K562 (cell line): Measurements from ENCODE around the gene CEP120. TPM values are rescaled to one million over a fixed set of nuclear protein-coding genes. Genes with fewer than 3 reads are reported as not detected.

ENCODE experiments used
- BCL6 ChIP-seq: fragments of 250-450 bp; sonication (Bioruptor Pico); IDR thresholded peaks from 2 replicates; pipeline ENCODE4 v1.4.0; 2020
- CCAR2 ChIP-seq: fragments of 200-400 bp; formaldehyde crosslinking; IDR thresholded peaks from 2 replicates; pipeline ENCODE4 v1.6.1; 2017; ENCODE audit warnings: mild to moderate bottlenecking, low read depth, low read length
- CSDE1 ChIP-seq, 2 experiments: fragments of 450-650 bp; IDR thresholded peaks; 2 replicates each; pipeline ENCODE4 v1.6.1; 2016; ENCODE audit warnings: mild to moderate bottlenecking in 1 of 2
- FOXM1 ChIP-seq, 2 experiments: fragments of 450-650 bp in 1 of 2; sonication (generic) in 1 of 2; formaldehyde crosslinking in 1 of 2; IDR thresholded peaks; 2 replicates each; pipeline versions ENCODE4 v1.6.1 to v1.9.0; 2017 to 2022; ENCODE audit warnings: low read depth in 2 of 2, mild to moderate bottlenecking in 2 of 2, missing genetic modification reagents in 1 of 2, moderate library complexity in 1 of 2
- GABPA ChIP-seq: fragments of 200-800 bp; sonication (Bioruptor generic); conservative IDR thresholded peaks from 2 replicates; pipeline ENCODE4 v1.6.1; 2016; ENCODE audit warnings: low read depth, missing genetic modification characterization, missing compliant biosample characterization
- MIER1 ChIP-seq: fragments of 450-650 bp; IDR thresholded peaks from 2 replicates; pipeline ENCODE4 v1.6.1; 2016; ENCODE audit warnings: antibody characterized with exemption, mild to moderate bottlenecking, low read depth
- MTA2 ChIP-seq: fragments of 450-650 bp; IDR thresholded peaks from 2 replicates; pipeline ENCODE4 v1.6.1; 2016; ENCODE audit warnings: low read depth
- NCOA2 ChIP-seq, 2 experiments: fragments of 450-650 bp; IDR thresholded peaks; 2 replicates each; pipeline ENCODE4 v1.6.1; 2018; ENCODE audit warnings: mild to moderate bottlenecking in 2 of 2, moderate library complexity in 1 of 2; ENCODE audit not compliant: partially characterized antibody in 2 of 2
- NFE2 ChIP-seq: IDR thresholded peaks from 2 replicates; pipeline ENCODE4 v1.6.1; 2014; ENCODE audit warnings: antibody characterized with exemption, low read depth
- POLR2AphosphoS5 ChIP-seq: IDR thresholded peaks from 2 replicates; pipeline ENCODE4 v1.6.1; 2011; ENCODE audit warnings: mild to moderate bottlenecking, low read depth, low read length, moderate library complexity; ENCODE audit not compliant: control insufficient read depth, insufficient read depth
- RB1 ChIP-seq: fragments of 450-650 bp; IDR thresholded peaks from 2 replicates; pipeline ENCODE4 v1.6.1; 2017; ENCODE audit warnings: low read depth, mild to moderate bottlenecking
- RBM14 ChIP-seq: fragments of 200-400 bp; formaldehyde crosslinking; IDR thresholded peaks from 2 replicates; pipeline ENCODE4 v1.6.1; 2018; ENCODE audit warnings: low read depth, mild to moderate bottlenecking, low read length, moderate library complexity, borderline replicate concordance; ENCODE audit not compliant: insufficient read depth
- SIRT6 ChIP-seq: IDR thresholded peaks from one replicate; pipeline ENCODE4 v1.6.1; 2012; ENCODE audit warnings: low read depth, mild to moderate bottlenecking, control low read depth, inconsistent platforms, low read length, moderate library complexity
- ZEB2 ChIP-seq: fragments of 450-650 bp; IDR thresholded peaks from 2 replicates; pipeline ENCODE4 v1.6.1; 2016
- ZNF436 ChIP-seq: fragments of 250-450, 450-650 bp; sonication (Bioruptor Pico); formaldehyde crosslinking; IDR thresholded peaks from 2 replicates; pipeline ENCODE4 v1.7.0; 2020; ENCODE audit warnings: mild to moderate bottlenecking
- ZNF445 ChIP-seq: fragments of 250-450 bp; sonication (Bioruptor Pico); IDR thresholded peaks from 2 replicates; pipeline ENCODE4 v1.4.0; 2020; ENCODE audit warnings: low read depth, mild to moderate bottlenecking, moderate library complexity
- ZNF695 ChIP-seq: fragments of 450-650 bp; formaldehyde crosslinking; IDR thresholded peaks from 2 replicates; pipeline ENCODE4 v1.4.0; 2020; ENCODE audit warnings: mild to moderate bottlenecking, moderate library complexity
- polyA plus RNA-seq, 8 experiments: library from polyadenylated mRNA; depleted of rRNA in 4 of 8; stranded (reverse) in 5 of 8; unstranded in 3 of 8; fragments of >200 nt; fragmentation: Nextera tagmentation in 2 of 8; fragmentation: Illumina TruSeq in 1 of 8; extraction: Ambion mirVana in 2 of 8; extraction: Trizol in 1 of 8; gene quantifications; 2 replicates each; pipeline versions ENCODE4 v1.2.1 to v1.2.3, GENCODE V29; 2011 to 2014; ENCODE audit warnings: inconsistent platforms in 1 of 8, missing spikeins in 1 of 8
- total RNA-seq, 7 experiments: library from RNA; depleted of rRNA in 6 of 7; stranded (reverse); fragments of >200 nt in 6 of 7; fragmentation: Illumina TruSeq in 2 of 7; extraction: Trizol in 2 of 7; gene quantifications; 2 replicates each; pipeline versions ENCODE4 v1.2.1 to v1.2.3, GENCODE V29; 2011 to 2021; ENCODE audit warnings: low replicate concordance in 1 of 7
- TF ChIP-seq, protein P1 (sequence below): fragments of 250-450 bp; sonication (Bioruptor Pico); IDR thresholded peaks from 2 replicates; pipeline ENCODE4 v1.8.0; 2022; ENCODE audit warnings: inconsistent platforms, mild to moderate bottlenecking, moderate library complexity, borderline replicate concordance
- TF ChIP-seq, protein P2 (sequence below), 2 experiments: fragments of 450-650 bp; IDR thresholded peaks; 2 replicates each; pipeline ENCODE4 v1.6.1; 2016; ENCODE audit warnings: mild to moderate bottlenecking in 2 of 2, borderline replicate concordance in 1 of 2, low read depth in 1 of 2, moderate library complexity in 1 of 2

Gene CEP120
- total and polyA plus RNA-seq, 9 of the 15 experiments (the other 6 are each of a cell fraction or from before 2014, with no cell fraction given), result 3.3 to 24.9 (median 14.4) TPM

GRCh38 chr5:123423278-123424149, at the start of gene CEP120 (continued):
- TF ChIP-seq FOXM1 (IDR thresholded peaks at IDR 0.05; ENCODE audit: low read depth) (peak; percentile 70), FOXM1 (CRISPR knock-in tag; IDR thresholded peaks at IDR 0.05; ENCODE audit: low read depth) (no peak), SIRT6 (no peak), ZNF695 (CRISPR knock-in tag) (no peak), POLR2AphosphoS5 (peak; percentile 84), GABPA (tag) (peak; percentile 69), ZNF436 (CRISPR knock-in tag) (no peak), CCAR2 (no peak), CSDE1 (IDR thresholded peaks at IDR 0.05) (no peak), MTA2 (no peak), RB1 (peak; percentile 98), BCL6 (no peak), NFE2 (no peak), RBM14 (no peak), NCOA2 (IDR thresholded peaks at IDR 0.05; ENCODE audit: partially characterized antibody in 2 of 2) (no peak), ZEB2 (no peak), MIER1 (no peak), ZNF445 (CRISPR knock-in tag) (no peak)
- TF ChIP-seq, protein P1, sequence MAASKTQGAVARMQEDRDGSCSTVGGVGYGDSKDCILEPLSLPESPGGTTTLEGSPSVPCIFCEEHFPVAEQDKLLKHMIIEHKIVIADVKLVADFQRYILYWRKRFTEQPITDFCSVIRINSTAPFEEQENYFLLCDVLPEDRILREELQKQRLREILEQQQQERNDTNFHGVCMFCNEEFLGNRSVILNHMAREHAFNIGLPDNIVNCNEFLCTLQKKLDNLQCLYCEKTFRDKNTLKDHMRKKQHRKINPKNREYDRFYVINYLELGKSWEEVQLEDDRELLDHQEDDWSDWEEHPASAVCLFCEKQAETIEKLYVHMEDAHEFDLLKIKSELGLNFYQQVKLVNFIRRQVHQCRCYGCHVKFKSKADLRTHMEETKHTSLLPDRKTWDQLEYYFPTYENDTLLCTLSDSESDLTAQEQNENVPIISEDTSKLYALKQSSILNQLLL (CRISPR knock-in tag), result no peak
- TF ChIP-seq, protein P2, sequence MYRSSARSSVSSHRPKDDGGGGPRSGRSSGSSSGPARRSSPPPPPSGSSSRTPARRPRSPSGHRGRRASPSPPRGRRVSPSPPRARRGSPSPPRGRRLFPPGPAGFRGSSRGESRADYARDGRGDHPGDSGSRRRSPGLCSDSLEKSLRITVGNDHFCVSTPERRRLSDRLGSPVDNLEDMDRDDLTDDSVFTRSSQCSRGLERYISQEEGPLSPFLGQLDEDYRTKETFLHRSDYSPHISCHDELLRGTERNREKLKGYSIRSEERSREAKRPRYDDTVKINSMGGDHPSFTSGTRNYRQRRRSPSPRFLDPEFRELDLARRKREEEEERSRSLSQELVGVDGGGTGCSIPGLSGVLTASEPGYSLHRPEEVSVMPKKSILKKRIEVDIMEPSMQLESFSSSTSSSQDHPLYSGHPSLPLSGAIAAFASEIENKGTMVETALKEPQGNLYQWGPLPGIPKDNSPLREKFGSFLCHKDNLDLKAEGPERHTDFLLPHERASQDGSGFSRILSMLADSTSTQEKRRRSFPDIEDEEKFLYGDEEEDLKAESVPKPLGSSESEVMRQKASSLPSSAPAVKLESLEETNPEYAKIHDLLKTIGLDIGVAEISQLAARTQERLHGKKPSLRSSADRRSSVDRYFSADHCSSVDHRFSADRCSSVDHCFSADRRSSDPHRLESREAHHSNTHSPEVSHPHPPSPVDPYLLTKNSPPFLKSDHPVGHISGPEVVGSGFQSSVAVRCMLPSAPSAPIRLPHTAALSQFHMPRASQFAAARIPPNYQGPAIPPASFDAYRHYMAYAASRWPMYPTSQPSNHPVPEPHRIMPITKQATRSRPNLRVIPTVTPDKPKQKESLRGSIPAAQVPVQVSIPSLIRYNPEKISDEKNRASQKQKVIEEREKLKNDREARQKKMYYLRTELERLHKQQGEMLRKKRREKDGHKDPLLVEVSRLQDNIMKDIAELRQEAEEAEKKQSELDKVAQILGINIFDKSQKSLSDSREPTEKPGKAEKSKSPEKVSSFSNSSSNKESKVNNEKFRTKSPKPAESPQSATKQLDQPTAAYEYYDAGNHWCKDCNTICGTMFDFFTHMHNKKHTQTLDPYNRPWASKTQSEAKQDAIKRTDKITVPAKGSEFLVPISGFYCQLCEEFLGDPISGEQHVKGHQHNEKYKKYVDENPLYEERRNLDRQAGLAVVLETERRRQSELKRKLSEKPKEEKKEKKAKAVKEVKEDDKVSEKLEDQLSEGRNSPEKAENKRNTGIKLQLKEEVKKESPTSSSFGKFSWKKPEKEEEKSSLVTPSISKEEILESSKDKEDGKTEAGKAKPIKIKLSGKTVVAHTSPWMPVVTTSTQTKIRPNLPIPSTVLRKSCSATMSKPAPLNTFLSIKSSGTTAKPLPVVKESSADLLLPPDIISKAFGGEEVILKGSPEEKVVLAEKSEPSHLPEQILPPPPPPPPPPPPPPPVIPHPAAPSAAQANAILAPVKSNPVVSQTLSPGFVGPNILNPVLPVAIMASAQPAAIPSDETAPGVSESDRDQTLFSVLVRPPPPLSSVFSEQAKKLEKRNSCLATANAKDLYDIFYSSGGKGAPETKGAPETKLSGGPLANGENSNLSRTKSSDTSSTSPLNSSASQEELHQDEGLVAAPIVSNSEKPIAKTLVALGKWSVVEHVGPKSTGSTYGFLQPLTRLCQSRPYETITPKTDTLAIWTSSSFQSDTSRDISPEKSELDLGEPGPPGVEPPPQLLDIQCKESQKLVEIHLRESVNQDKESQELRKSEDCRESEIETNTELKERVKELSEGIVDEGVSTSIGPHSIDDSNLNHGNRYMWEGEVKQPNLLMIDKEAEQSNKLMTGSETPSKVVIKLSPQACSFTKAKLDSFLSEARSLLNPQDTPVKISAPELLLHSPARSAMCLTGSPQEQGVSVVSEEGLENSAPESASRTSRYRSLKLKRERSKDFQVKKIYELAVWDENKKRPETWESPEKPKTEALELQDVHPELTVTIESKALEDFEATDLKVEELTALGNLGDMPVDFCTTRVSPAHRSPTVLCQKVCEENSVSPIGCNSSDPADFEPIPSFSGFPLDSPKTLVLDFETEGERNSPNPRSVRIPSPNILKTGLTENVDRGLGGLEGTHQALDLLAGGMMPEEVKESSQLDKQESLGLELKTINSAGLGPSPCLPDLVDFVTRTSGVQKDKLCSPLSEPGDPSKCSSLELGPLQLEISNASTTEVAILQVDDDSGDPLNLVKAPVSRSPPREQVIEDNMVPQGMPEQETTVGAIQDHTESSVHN (IDR thresholded peaks at IDR 0.05; ENCODE audit: borderline replicate concordance in 1 of 2, low read depth in 1 of 2), result peak in 1 of 2 experiments; percentile 22; a peak in 1 of 4 replicates
